Stromal cell of bone marrow (primary cell): ENCODE data around the gene IGSF11.
"Not testable (repeated sequence)": the region's sequence is repeated elsewhere in the genome, so short reads cannot be mapped to it uniquely, and the experiment has no call there.

Experiments
- DNase-seq: peaks from one replicate; pipeline ENCODE4 v3.0.0-alpha.2; 2012; ENCODE audit warnings: low read depth

IGSF11 gene

GRCh38 chr3:119034256-119035013 lies at the start of gene IGSF11:
Gene IGSF11, minus strand, starts transcription at chr3:119034846. Its CDS starts 264 bp downstream, at chr3:119034582.
- peak; percentile 9 for DNase-seq

- DNase-seq = no peak
Measured at GRCh38 chr3:119080364-119080763, 45.7 kb upstream of the IGSF11 start.

- no peak for DNase-seq
Measured at GRCh38 chr3:119073258-119074001, 38.8 kb upstream of the IGSF11 start.

- not testable (repeated sequence) for DNase-seq
Measured at GRCh38 chr3:119072451-119072850, 37.8 kb upstream of the IGSF11 start.

GRCh38 chr3:119069725-119070124 lies 35.1 kb upstream of the IGSF11 start:
- DNase-seq = no peak

GRCh38 chr3:119063471-119063870 lies 28.8 kb upstream of the IGSF11 start:
- DNase-seq = no peak

- DNase-seq = no peak
Measured at GRCh38 chr3:119062892-119063291, 28.2 kb upstream of the IGSF11 start.

- no peak for DNase-seq
Measured at GRCh38 chr3:119044593-119044992, 9.9 kb upstream of the IGSF11 start.

- no peak for DNase-seq
Measured at GRCh38 chr3:119042162-119042561, 7.5 kb upstream of the IGSF11 start.

- no peak for DNase-seq
Measured at GRCh38 chr3:119035014-119035346, 334 bp upstream of the IGSF11 start.

GRCh38 chr3:119033393-119034255 lies 1.0 kb downstream of the IGSF11 start:
- DNase-seq = no peak

GRCh38 chr3:119025171-119025795 lies 9.4 kb downstream of the IGSF11 start:
- no peak for DNase-seq

- DNase-seq = no peak
Measured at GRCh38 chr3:119019767-119020518, 14.7 kb downstream of the IGSF11 start.

- DNase-seq = no peak
Measured at GRCh38 chr3:119018690-119019463, 15.8 kb downstream of the IGSF11 start.

- DNase-seq = no peak
Measured at GRCh38 chr3:119015942-119016341, 18.7 kb downstream of the IGSF11 start.

- DNase-seq = no peak
Measured at GRCh38 chr3:119013951-119014350, 20.7 kb downstream of the IGSF11 start.

GRCh38 chr3:119011528-119011927 lies 23.1 kb downstream of the IGSF11 start:
- DNase-seq = no peak

- no peak for DNase-seq
Measured at GRCh38 chr3:118997190-118997589, 37.5 kb downstream of the IGSF11 start.

- no peak for DNase-seq
Measured at GRCh38 chr3:118991775-118992174, 42.9 kb downstream of the IGSF11 start.

- DNase-seq = no peak
Measured at GRCh38 chr3:118990823-118991560, 43.7 kb downstream of the IGSF11 start.
